PC-3 (cell line): Measurements from ENCODE around the gene PAQR5. TPM values are rescaled to one million over a fixed set of nuclear protein-coding genes. Genes with fewer than 3 reads are reported as not detected.
A peak's percentile ranks its signal among the peaks of the same experiment; 100 is the strongest.

ENCODE experiments used
- ATAC-seq: fragments of 200-7000 bp; cut with Tn5 transposase; 2 replicates; pipeline ENCODE4 v1.9.1; 2020; ENCODE audit warnings: mild to moderate bottlenecking, moderate library complexity
- BruUV-seq: library from RNA; stranded (reverse); fragments of 400-500 nt; replicated peaks from 2 replicates; lab custom pipeline; 2021; lab: Mats Ljungman, UMichigan
- CTCF ChIA-PET: fragments of 300-600 bp; sonication (Branson Sonifier 250); formaldehyde crosslinking; loops from one replicate; lab custom pipeline; 2022; ENCODE audit warnings: antibody characterized with exemption; lab: Charles Lee
- POLR2A ChIA-PET: fragments of 300-600 bp; sonication (Branson Sonifier 250); formaldehyde crosslinking; loops from one replicate; lab custom pipeline; 2022; ENCODE audit warnings: antibody characterized with exemption; ENCODE audit not compliant: unreplicated experiment; lab: Charles Lee
- DNase-seq: peaks from one replicate; pipeline ENCODE4 v3.0.0-alpha.2; 2015
- H2AFZ ChIP-seq: fragments of 300-600 bp; sonication (generic); 2 replicates; pipeline ENCODE4 v1.6.0; 2016; ENCODE audit warnings: antibody characterized with exemption, low read length
- H3F3A ChIP-seq: fragments of 300-600 bp; sonication (generic); one replicate; pipeline ENCODE4 v1.6.0; 2017; ENCODE audit warnings: antibody characterized with exemption, low read length, control low read depth, mild to moderate bottlenecking; ENCODE audit not compliant: unreplicated experiment
- H3K27ac ChIP-seq: fragments of 300-600 bp; sonication (generic); 2 replicates; pipeline ENCODE4 v1.5.1; 2016; ENCODE audit warnings: mild to moderate bottlenecking, low read length
- H3K27me3 ChIP-seq: fragments of 300-600 bp; sonication (generic); 2 replicates; pipeline ENCODE4 v1.6.1; 2016; ENCODE audit warnings: low read length, mixed read lengths
- H3K36me3 ChIP-seq: fragments of 300-600 bp; sonication (generic); 2 replicates; pipeline ENCODE4 v1.6.1; 2016; ENCODE audit warnings: low read depth, mixed run types, low read length, mixed read lengths
- H3K4me1 ChIP-seq: fragments of 300-600 bp; sonication (generic); 2 replicates; pipeline ENCODE4 v1.5.1; 2016; ENCODE audit warnings: low read length; ENCODE audit not compliant: insufficient read depth
- H3K4me2 ChIP-seq: fragments of 300-600 bp; sonication (generic); 2 replicates; pipeline ENCODE4 v1.6.0; 2016; ENCODE audit warnings: low read length
- H3K4me3 ChIP-seq: fragments of 300-600 bp; sonication (generic); 2 replicates; pipeline ENCODE4 v1.5.1; 2016; ENCODE audit warnings: mild to moderate bottlenecking, low read length, mixed read lengths
- H3K79me2 ChIP-seq: fragments of 300-600 bp; sonication (generic); 2 replicates; pipeline ENCODE4 v1.6.1; 2017; ENCODE audit warnings: low read length, mixed read lengths
- H3K9ac ChIP-seq: fragments of 300-600 bp; sonication (generic); 2 replicates; pipeline ENCODE4 v1.6.0; 2016; ENCODE audit warnings: mild to moderate bottlenecking, low read length
- H3K9me2 ChIP-seq: fragments of 300-600 bp; sonication (generic); replicated peaks from 2 replicates; pipeline ENCODE4 v1.6.1; 2016; ENCODE audit warnings: mixed run types, low read length, mixed read lengths
- H3K9me3 ChIP-seq: fragments of 300-600 bp; sonication (generic); 2 replicates; pipeline ENCODE4 v1.6.1; 2016; ENCODE audit warnings: low read length, mixed read lengths
- H4K20me1 ChIP-seq: fragments of 300-600 bp; sonication (generic); 2 replicates; pipeline ENCODE4 v1.6.1; 2016; ENCODE audit warnings: low read length, mixed read lengths
- EZH2 ChIP-seq: fragments of 300-600 bp; sonication (generic); IDR thresholded peaks from one replicate; pipeline ENCODE4 v1.6.1; 2017; ENCODE audit warnings: antibody characterized with exemption, mild to moderate bottlenecking, low read length; ENCODE audit not compliant: unreplicated experiment
- EZH2phosphoT487 ChIP-seq: fragments of 300-600 bp; sonication (generic); IDR thresholded peaks from 2 replicates; pipeline ENCODE4 v1.6.1; 2018; ENCODE audit warnings: mild to moderate bottlenecking, antibody characterized with exemption, low read length, borderline replicate concordance
- intact Hi-C: fragments of 100-400 bp; cut with micrococcal nuclease; formaldehyde crosslinking; loops from 2 replicates; pipeline ENCODE4 v1.9.0; 2023
- total RNA-seq: library from RNA; depleted of rRNA; stranded (reverse); fragments of >200 nt; gene quantifications from 2 replicates; pipeline ENCODE4 v1.2.3, GENCODE V29; 2014
- TF ChIP-seq, protein P1 (sequence below): fragments of 300-600 bp; sonication (generic); conservative IDR thresholded peaks from 2 replicates; pipeline ENCODE4 v1.5.1; 2017; ENCODE audit warnings: antibody characterized with exemption, low read depth, mild to moderate bottlenecking, low read length

Gene PAQR5
- total RNA-seq, 1 experiment from 2014 or later, result 12.2 TPM

DNA sequence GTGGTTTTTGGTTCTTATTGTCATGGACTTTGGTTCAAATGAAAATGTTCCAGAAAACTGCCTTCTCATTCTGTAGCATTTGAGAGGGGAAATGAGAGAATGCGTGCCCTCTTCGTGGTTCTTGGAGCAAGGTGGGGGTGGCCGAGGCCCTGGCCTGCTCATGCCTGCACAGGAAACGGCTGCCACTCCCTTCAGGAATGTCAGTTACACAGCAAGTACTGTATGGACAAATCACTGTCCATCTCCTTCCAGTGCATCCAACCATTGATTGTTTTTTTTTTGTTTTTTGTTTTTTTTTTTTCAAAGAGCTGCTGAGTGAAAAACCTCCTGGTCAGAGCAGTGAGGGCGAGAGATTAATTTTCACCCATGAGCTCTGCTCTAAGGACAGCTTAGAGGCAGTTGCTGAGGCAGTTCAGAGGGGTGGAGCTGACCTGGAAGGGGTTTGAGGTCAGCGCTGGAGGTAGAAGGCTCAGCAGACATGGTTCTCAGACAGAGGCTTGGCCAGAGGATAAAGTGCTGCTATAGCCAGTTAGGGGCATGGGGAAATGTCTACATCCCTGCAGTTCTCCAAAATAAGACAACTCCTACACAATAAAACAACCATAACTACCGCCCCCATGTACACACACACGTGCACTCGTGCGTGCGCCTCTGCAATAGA lies 95.2 kb downstream of the PAQR5 start:
- CTCF ChIA-PET, result interaction anchor here (0.6 to 0.7 kb wide), 3 partner anchors 17 to 870 kb away, joined by 3 to 5 read pairs (median 4); no protein-coding TSS in a partner anchor
- Histone ChIP-seq H3K9me3 (no peaks in the 10 kb centered on the region), H2AFZ (peak overlapping the region; percentile 83), H3K4me1 (peaks cover 47% of the 10 kb centered on the region), H3K4me3 (no peak overlapping the region), H3K27me3 (no peaks in the 10 kb centered on the region), H3K9ac (peak overlapping the region; percentile 10; the same call in 1 of the 2 replicates), H3K36me3 (no peaks in the 10 kb centered on the region), H3K9me2 (no peaks in the 10 kb centered on the region), H4K20me1 (no peaks in the 10 kb centered on the region), H3K79me2 (no peaks in the 10 kb centered on the region), H3K4me2 (peak overlapping the region; percentile 49; the same call in 1 of the 2 replicates), H3K27ac (0 out of 2 replicates have a peak overlapping the region, but pooled peaks have one; percentile 9), H3F3A (peaks cover 4% of the 10 kb centered on the region)
- 0 out of 2 replicates have a peak, but pooled peaks have one; percentile 23 for ATAC-seq
- no TSS peak for BruUV-seq
- POLR2A ChIA-PET, result interaction anchor here (0.6 kb wide), 1 partner anchor 21 kb away, joined by 3 read pairs; no protein-coding TSS in a partner anchor
- peak; percentile 37 for DNase-seq
- TF ChIP-seq, protein P1, sequence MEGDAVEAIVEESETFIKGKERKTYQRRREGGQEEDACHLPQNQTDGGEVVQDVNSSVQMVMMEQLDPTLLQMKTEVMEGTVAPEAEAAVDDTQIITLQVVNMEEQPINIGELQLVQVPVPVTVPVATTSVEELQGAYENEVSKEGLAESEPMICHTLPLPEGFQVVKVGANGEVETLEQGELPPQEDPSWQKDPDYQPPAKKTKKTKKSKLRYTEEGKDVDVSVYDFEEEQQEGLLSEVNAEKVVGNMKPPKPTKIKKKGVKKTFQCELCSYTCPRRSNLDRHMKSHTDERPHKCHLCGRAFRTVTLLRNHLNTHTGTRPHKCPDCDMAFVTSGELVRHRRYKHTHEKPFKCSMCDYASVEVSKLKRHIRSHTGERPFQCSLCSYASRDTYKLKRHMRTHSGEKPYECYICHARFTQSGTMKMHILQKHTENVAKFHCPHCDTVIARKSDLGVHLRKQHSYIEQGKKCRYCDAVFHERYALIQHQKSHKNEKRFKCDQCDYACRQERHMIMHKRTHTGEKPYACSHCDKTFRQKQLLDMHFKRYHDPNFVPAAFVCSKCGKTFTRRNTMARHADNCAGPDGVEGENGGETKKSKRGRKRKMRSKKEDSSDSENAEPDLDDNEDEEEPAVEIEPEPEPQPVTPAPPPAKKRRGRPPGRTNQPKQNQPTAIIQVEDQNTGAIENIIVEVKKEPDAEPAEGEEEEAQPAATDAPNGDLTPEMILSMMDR, result no peak
- no peak for TF ChIP-seq EZH2
- no peak for TF ChIP-seq EZH2phosphoT487
- intact Hi-C loops, result loop anchor here (5.0 kb wide), 2 partner anchors 87 to 337 kb away; no protein-coding TSS in a partner anchor

GRCh38 chr15:69394556-69395282 lies 96.0 kb downstream of the PAQR5 start:
- Histone ChIP-seq H3K4me2 (peak overlapping the region; percentile 49; the same call in 1 of the 2 replicates), H3K36me3 (no peaks in the 10 kb centered on the region), H3K79me2 (no peaks in the 10 kb centered on the region), H3K27ac (no peak overlapping the region), H3F3A (peaks cover 4% of the 10 kb centered on the region), H3K9me2 (no peaks in the 10 kb centered on the region), H2AFZ (peak overlapping the region; percentile 83), H3K4me1 (peaks cover 39% of the 10 kb centered on the region), H3K4me3 (no peak overlapping the region), H4K20me1 (no peaks in the 10 kb centered on the region), H3K9ac (peak overlapping the region; percentile 10; the same call in 1 of the 2 replicates), H3K27me3 (no peaks in the 10 kb centered on the region), H3K9me3 (no peaks in the 10 kb centered on the region)
- DNase-seq (peak; percentile 78), ATAC-seq (peak; percentile 72)
- TF ChIP-seq, protein P1, result peak; percentile 91
- TF ChIP-seq EZH2 (no peak), EZH2phosphoT487 (no peak)
- CTCF ChIA-PET, result interaction anchor here (0.6 to 0.7 kb wide), 3 partner anchors 16 to 869 kb away, joined by 3 to 5 read pairs (median 4); no protein-coding TSS in a partner anchor
- POLR2A ChIA-PET, result interaction anchor here (0.6 kb wide), 1 partner anchor 20 kb away, joined by 3 read pairs; no protein-coding TSS in a partner anchor
- intact Hi-C loops, result loop anchor here (5.0 kb wide), 2 partner anchors 87 to 337 kb away; no protein-coding TSS in a partner anchor
- BruUV-seq, result no TSS peak
